Neural progenitor cell (in vitro differentiated cells): ENCODE data around the gene PAPLN. TPM values are rescaled to one million over a fixed set of nuclear protein-coding genes. Genes with fewer than 3 reads are reported as not detected.

Experiments
- DNase-seq: peaks from one replicate; pipeline ENCODE4 v3.0.0-alpha.2; 2016; ENCODE audit warnings: low spot score
- H2AFZ ChIP-seq: fragments of 200-600 bp; sonication (generic); replicated peaks from 2 replicates; pipeline ENCODE4 v1.6.1; 2016; ENCODE audit warnings: antibody characterized with exemption
- H3F3A ChIP-seq: fragments of 200-600 bp; sonication (generic); 2 replicates; pipeline ENCODE4 v1.6.1; 2016; ENCODE audit warnings: antibody characterized with exemption, low read depth
- H3K27ac ChIP-seq: fragments of 200-600 bp; sonication (generic); 2 replicates; pipeline ENCODE4 v1.5.1; 2016; ENCODE audit warnings: mild to moderate bottlenecking
- H3K27me3 ChIP-seq: fragments of 200-600 bp; sonication (generic); 2 replicates; pipeline ENCODE4 v1.6.1; 2016; ENCODE audit warnings: mild to moderate bottlenecking, moderate library complexity
- H3K36me3 ChIP-seq: fragments of 200-600 bp; sonication (generic); 2 replicates; pipeline ENCODE4 v1.5.1; 2016
- H3K4me1 ChIP-seq: fragments of 200-600 bp; sonication (generic); 2 replicates; pipeline ENCODE4 v1.6.1; 2016; ENCODE audit warnings: mixed run types
- H3K4me2 ChIP-seq: fragments of 200-600 bp; sonication (generic); 2 replicates; pipeline ENCODE4 v1.6.1; 2016
- H3K4me3 ChIP-seq: fragments of 200-600 bp; sonication (generic); 2 replicates; pipeline ENCODE4 v1.5.1; 2016
- H3K79me2 ChIP-seq: fragments of 200-600 bp; sonication (generic); 2 replicates; pipeline ENCODE4 v1.6.1; 2016; ENCODE audit warnings: low read depth
- H3K9ac ChIP-seq: fragments of 200-600 bp; sonication (generic); 2 replicates; pipeline ENCODE4 v1.6.1; 2016
- H3K9me3 ChIP-seq: fragments of 200-600 bp; sonication (generic); 2 replicates; pipeline ENCODE4 v1.5.1; 2016; ENCODE audit warnings: low read depth
- H4K20me1 ChIP-seq: fragments of 200-600 bp; sonication (generic); 2 replicates; pipeline ENCODE4 v1.6.1; 2016; ENCODE audit warnings: low read depth
- H3K27ac Mint-ChIP-seq: 3 replicates; pipeline ENCODE4 v1.8.0; 2021; ENCODE audit warnings: mixed read lengths
- H3K27me3 Mint-ChIP-seq: 2 replicates; pipeline ENCODE4 v1.8.0; 2022; ENCODE audit warnings: low read depth, mild to moderate bottlenecking, inconsistent platforms, moderate library complexity, mixed read lengths; ENCODE audit not compliant: insufficient read depth
- H3K36me3 Mint-ChIP-seq: 3 replicates; pipeline ENCODE4 v1.8.0; 2021; ENCODE audit warnings: mixed read lengths
- H3K4me1 Mint-ChIP-seq: 3 replicates; pipeline ENCODE4 v1.8.0; 2021; ENCODE audit warnings: mixed read lengths
- H3K4me3 Mint-ChIP-seq: 3 replicates; pipeline ENCODE4 v1.8.0; 2021; ENCODE audit warnings: mild to moderate bottlenecking, moderate library complexity, mixed read lengths
- H3K9me3 Mint-ChIP-seq: 3 replicates; pipeline ENCODE4 v1.8.0; 2020; ENCODE audit warnings: mixed read lengths
- EZH2 ChIP-seq: fragments of 200-600 bp; sonication (generic); IDR thresholded peaks from 2 replicates; pipeline ENCODE4 v1.6.1; 2017; ENCODE audit warnings: antibody characterized with exemption, mild to moderate bottlenecking, moderate library complexity
- EZH2phosphoT487 ChIP-seq: fragments of 200-600 bp; sonication (generic); IDR thresholded peaks from 2 replicates; pipeline ENCODE4 v1.6.1; 2017; ENCODE audit warnings: antibody characterized with exemption
- total RNA-seq: library from RNA; depleted of rRNA; stranded (reverse); fragments of >200 nt; gene quantifications from 2 replicates; pipeline ENCODE4 v1.2.3, GENCODE V29; 2015; ENCODE audit warnings: low replicate concordance
- TF ChIP-seq, protein P1 (sequence below): fragments of 200-600 bp; sonication (generic); IDR thresholded peaks from 2 replicates; pipeline ENCODE4 v1.5.1; 2017; ENCODE audit warnings: antibody characterized with exemption, mild to moderate bottlenecking

Gene PAPLN
- total RNA-seq, 1 donor from 2014 or later, result 17.3 TPM

DNA sequence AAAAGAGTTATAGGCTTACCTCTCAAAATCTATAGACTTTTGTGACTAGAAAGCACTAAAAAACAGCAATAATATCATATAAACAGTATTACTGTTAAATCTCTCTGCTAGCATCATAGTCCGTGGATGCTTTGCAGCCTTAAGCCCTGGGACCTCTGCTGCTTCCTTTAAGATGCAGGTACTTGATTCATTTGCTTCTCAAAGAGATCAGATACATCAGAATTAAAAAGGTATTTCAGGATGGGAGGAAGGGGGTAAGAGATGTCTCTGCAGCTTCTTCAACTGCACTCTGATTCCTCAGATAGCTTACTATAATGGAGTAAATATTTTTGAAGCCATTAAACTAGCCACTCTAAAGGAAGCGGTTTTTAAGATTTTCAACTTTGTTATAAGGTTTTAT is 49.3 kb downstream of the PAPLN start:
- no peak overlapping the region for H3K27ac ChIP-seq
- H3K4me1 ChIP-seq, result peaks cover 29% of the 10 kb centered on the region
- H3K36me3 Mint-ChIP-seq, result peaks cover 12% of the 10 kb centered on the region

DNA sequence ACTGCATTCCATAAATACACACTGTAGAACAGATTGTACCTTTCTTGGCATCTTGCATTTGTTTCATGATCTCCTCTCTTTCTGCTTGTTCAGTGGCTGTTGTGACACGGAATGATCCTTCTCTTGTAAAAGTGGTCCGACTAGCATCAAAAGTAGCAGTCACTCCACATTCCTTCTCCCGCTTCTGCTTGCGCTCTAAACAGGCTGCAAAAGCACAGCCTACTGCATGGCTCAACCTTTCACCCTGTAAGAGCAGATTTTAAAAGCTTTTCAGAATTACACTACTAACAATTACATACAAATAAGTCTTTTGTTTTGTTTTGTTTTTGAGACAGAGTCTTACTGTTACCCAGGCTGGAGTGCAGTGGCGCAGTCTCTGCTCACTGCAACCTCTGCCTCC is 49.8 kb downstream of the PAPLN start:
- Histone ChIP-seq H3K27me3 (no peaks in the 10 kb centered on the region), H4K20me1 (peaks cover 52% of the 10 kb centered on the region), H3K4me3 (no peak overlapping the region), H3K4me1 (peaks cover 29% of the 10 kb centered on the region), H3K27ac (no peak overlapping the region), H3K9me3 (no peaks in the 10 kb centered on the region), H2AFZ (no peak overlapping the region), H3F3A (peaks cover 46% of the 10 kb centered on the region), H3K4me2 (no peak overlapping the region), H3K36me3 (no peaks in the 10 kb centered on the region), H3K9ac (peak overlapping the region; percentile 37), H3K79me2 (no peaks in the 10 kb centered on the region)
- Mint-ChIP-seq H3K36me3 (peaks cover 12% of the 10 kb centered on the region), H3K27ac (no peak overlapping the region), H3K4me3 (no peak overlapping the region), H3K27me3 (peaks cover 2% of the 10 kb centered on the region), H3K9me3 (no peaks in the 10 kb centered on the region), H3K4me1 (peaks cover 5% of the 10 kb centered on the region)
- DNase-seq, result peak; percentile 23
- no peak for TF ChIP-seq EZH2phosphoT487
- TF ChIP-seq, protein P1, sequence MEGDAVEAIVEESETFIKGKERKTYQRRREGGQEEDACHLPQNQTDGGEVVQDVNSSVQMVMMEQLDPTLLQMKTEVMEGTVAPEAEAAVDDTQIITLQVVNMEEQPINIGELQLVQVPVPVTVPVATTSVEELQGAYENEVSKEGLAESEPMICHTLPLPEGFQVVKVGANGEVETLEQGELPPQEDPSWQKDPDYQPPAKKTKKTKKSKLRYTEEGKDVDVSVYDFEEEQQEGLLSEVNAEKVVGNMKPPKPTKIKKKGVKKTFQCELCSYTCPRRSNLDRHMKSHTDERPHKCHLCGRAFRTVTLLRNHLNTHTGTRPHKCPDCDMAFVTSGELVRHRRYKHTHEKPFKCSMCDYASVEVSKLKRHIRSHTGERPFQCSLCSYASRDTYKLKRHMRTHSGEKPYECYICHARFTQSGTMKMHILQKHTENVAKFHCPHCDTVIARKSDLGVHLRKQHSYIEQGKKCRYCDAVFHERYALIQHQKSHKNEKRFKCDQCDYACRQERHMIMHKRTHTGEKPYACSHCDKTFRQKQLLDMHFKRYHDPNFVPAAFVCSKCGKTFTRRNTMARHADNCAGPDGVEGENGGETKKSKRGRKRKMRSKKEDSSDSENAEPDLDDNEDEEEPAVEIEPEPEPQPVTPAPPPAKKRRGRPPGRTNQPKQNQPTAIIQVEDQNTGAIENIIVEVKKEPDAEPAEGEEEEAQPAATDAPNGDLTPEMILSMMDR, result no peak
- TF ChIP-seq EZH2, result no peak

More for the DNA sequence above, 49.3 kb downstream of the PAPLN start:
- Histone ChIP-seq H3F3A (peaks cover 48% of the 10 kb centered on the region), H3K9ac (no peak overlapping the region), H3K79me2 (no peaks in the 10 kb centered on the region), H3K36me3 (no peaks in the 10 kb centered on the region), H3K4me2 (no peak overlapping the region), H2AFZ (no peak overlapping the region), H3K27me3 (no peaks in the 10 kb centered on the region), H3K4me3 (no peak overlapping the region), H3K9me3 (no peaks in the 10 kb centered on the region), H4K20me1 (peaks cover 53% of the 10 kb centered on the region)
- Mint-ChIP-seq H3K27ac (no peak overlapping the region), H3K4me1 (peaks cover 5% of the 10 kb centered on the region), H3K27me3 (peaks cover 2% of the 10 kb centered on the region), H3K9me3 (no peaks in the 10 kb centered on the region), H3K4me3 (no peak overlapping the region)
- TF ChIP-seq EZH2 (no peak), EZH2phosphoT487 (no peak)
- TF ChIP-seq, protein P1, result no peak
- DNase-seq, result no peak

- Histone ChIP-seq H3K4me2 (no peak overlapping the region), H2AFZ (no peak overlapping the region), H3K4me1 (peaks cover 17% of the 10 kb centered on the region), H3K79me2 (no peaks in the 10 kb centered on the region), H3K9me3 (no peaks in the 10 kb centered on the region), H4K20me1 (peaks cover 29% of the 10 kb centered on the region), H3K36me3 (no peaks in the 10 kb centered on the region), H3K9ac (no peak overlapping the region), H3K27ac (no peak overlapping the region), H3K4me3 (no peak overlapping the region), H3K27me3 (no peaks in the 10 kb centered on the region), H3F3A (peaks cover 24% of the 10 kb centered on the region)
- Mint-ChIP-seq H3K9me3 (no peaks in the 10 kb centered on the region), H3K27ac (no peak overlapping the region), H3K4me1 (no peaks in the 10 kb centered on the region), H3K27me3 (peaks cover 2% of the 10 kb centered on the region), H3K36me3 (peaks cover 8% of the 10 kb centered on the region), H3K4me3 (no peak overlapping the region)
- no peak for DNase-seq
- TF ChIP-seq EZH2, result no peak
- no peak for TF ChIP-seq EZH2phosphoT487
- TF ChIP-seq, protein P1, result no peak
Measured at GRCh38 chr14:73289308-73289707, 52.0 kb downstream of the PAPLN start.
